HPDE6-E6E7 (cell line): ENCODE data around the gene TDRD3.

Experiments used
- DNase-seq: peaks from one replicate; pipeline ENCODE4 v3.0.0; 2011; ENCODE audit warnings: missing footprints; ENCODE audit errors: extremely low spot score

TDRD3 gene

GRCh38 chr13:60575142-60575541 is 178.1 kb downstream of the TDRD3 start:
- no peak for DNase-seq

- DNase-seq = no peak
Measured at GRCh38 chr13:60577761-60578160, 180.7 kb downstream of the TDRD3 start.

- DNase-seq = no peak
Measured at GRCh38 chr13:60583196-60583888, 186.3 kb downstream of the TDRD3 start.

GRCh38 chr13:60583911-60584753 is 187.1 kb downstream of the TDRD3 start:
- no peak for DNase-seq

GRCh38 chr13:60584976-60585375 is 188.0 kb downstream of the TDRD3 start:
- DNase-seq = no peak

- no peak for DNase-seq
Measured at GRCh38 chr13:60590800-60591747, 194.1 kb downstream of the TDRD3 start.

- DNase-seq = no peak
Measured at GRCh38 chr13:60603049-60603448, 206.0 kb downstream of the TDRD3 start.

- no peak for DNase-seq
Measured at GRCh38 chr13:60604058-60604457, 207.0 kb downstream of the TDRD3 start.

- no peak for DNase-seq
Measured at GRCh38 chr13:60608954-60609353, 211.9 kb downstream of the TDRD3 start.

GRCh38 chr13:60611523-60611922 is 214.5 kb downstream of the TDRD3 start:
- DNase-seq = no peak

- no peak for DNase-seq
Measured at GRCh38 chr13:60612593-60612992, 215.6 kb downstream of the TDRD3 start.

GRCh38 chr13:60613080-60613479 is 216.1 kb downstream of the TDRD3 start:
- no peak for DNase-seq

- DNase-seq = no peak
Measured at GRCh38 chr13:60617991-60618733, 221.1 kb downstream of the TDRD3 start.

GRCh38 chr13:60619461-60619860 is 222.4 kb downstream of the TDRD3 start:
- DNase-seq = no peak

GRCh38 chr13:60620611-60621395 is 223.8 kb downstream of the TDRD3 start:
- DNase-seq = no peak

- DNase-seq = no peak
Measured at GRCh38 chr13:60623151-60623550, 226.1 kb downstream of the TDRD3 start.
